GM12873 (cell line): ENCODE results near the gene ANO4.

Experiments used
- TF ChIP-seq, protein P1 (sequence below): IDR thresholded peaks from 2 replicates; pipeline ENCODE4 v1.5.1; 2012; ENCODE audit warnings: low read depth, mild to moderate bottlenecking, moderate library complexity, low read length, control low read depth; ENCODE audit not compliant: insufficient read depth; ENCODE audit errors: missing control alignments

The ANO4 gene

DNA sequence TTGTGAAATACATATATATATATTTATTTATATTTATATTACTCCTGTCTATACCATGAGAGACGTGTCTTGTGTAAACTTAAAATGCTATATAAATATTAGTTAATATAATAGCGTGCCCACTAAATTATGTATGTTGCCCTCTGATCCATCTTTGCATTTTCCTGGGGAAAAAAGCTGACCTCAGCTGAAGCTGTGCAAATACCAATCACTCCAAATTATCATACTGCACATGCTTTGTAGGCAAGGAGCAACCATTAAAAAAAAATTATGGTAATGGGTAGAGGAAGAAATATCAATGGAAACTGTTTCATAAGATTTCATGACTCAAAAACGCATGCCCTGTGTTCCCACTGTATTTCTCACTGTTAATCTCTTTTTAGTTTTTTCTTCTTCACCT lies 179.8 kb downstream of the ANO4 start:
- TF ChIP-seq, protein P1, sequence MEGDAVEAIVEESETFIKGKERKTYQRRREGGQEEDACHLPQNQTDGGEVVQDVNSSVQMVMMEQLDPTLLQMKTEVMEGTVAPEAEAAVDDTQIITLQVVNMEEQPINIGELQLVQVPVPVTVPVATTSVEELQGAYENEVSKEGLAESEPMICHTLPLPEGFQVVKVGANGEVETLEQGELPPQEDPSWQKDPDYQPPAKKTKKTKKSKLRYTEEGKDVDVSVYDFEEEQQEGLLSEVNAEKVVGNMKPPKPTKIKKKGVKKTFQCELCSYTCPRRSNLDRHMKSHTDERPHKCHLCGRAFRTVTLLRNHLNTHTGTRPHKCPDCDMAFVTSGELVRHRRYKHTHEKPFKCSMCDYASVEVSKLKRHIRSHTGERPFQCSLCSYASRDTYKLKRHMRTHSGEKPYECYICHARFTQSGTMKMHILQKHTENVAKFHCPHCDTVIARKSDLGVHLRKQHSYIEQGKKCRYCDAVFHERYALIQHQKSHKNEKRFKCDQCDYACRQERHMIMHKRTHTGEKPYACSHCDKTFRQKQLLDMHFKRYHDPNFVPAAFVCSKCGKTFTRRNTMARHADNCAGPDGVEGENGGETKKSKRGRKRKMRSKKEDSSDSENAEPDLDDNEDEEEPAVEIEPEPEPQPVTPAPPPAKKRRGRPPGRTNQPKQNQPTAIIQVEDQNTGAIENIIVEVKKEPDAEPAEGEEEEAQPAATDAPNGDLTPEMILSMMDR = no peak

GRCh38 chr12:100974747-100975146 lies 180.2 kb downstream of the ANO4 start:
- TF ChIP-seq, protein P1 = no peak

DNA sequence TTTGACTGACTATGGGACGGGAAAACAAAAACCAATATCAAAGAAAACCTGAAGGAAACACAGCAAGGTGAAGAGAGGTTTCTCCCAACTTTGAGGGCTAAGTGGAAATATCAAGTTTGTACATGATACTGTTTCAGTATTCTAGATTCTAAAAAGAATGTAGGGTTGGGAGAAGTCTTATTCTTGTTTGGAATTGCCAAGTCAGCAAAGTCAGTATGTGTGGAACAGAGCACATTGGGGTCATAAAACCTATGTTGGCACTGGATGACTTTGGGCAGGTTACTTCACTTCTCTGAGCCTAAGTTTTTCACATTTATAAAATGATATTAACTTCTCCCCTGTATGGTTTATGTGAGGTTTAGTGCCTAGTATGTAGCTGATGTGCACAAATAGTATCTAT lies 182.2 kb downstream of the ANO4 start:
- TF ChIP-seq, protein P1 = no peak

DNA sequence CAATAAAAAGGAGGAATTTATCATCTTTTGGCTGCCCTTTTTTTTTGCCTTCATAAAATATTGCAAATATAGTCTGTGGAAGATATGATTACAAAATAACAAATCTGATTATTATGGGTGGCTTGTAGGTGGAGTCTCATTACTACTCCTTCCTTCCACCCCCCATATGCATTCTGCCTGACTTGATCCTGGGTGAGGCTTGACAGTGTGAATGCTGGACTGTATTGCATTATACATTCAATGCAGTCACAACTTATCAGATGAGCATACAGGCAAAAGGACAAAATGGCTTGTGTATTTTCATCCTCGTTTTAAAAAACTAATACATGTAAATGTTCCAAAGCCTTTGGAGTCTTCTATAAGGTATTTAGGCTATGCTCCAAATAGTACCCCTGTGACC lies 186.3 kb downstream of the ANO4 start:
- TF ChIP-seq, protein P1 = no peak

DNA sequence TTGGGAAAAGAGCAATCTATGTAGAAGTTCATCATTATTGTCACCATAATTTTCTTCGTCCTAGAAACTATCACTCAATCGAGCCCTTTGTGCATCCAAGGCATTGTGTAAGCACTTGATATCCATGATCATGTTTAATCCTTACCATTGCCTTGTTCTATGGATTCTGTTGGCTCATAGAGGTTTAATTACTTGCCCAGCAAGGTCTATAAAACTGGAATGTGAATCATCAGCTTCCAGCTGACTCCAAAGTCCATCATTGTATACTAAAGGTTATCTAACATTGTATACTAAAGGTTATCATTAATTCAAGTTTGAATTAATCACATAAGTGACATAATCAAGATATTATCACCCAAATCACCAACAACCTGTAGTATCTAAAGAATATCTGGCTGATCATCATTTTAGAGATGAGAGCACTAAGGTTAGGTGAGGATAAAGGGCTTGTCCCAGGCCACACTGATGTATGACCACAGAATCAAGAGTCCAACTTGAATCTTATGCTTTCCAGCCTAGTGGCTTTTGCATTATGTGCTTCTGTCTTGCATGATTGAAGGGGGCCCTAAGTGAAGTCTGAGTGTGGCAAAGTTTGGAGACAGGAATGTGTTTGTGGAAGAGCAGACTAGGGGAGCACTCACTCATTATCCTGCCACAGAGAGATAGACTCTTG lies 188.1 kb downstream of the ANO4 start:
- TF ChIP-seq, protein P1 = no peak

DNA sequence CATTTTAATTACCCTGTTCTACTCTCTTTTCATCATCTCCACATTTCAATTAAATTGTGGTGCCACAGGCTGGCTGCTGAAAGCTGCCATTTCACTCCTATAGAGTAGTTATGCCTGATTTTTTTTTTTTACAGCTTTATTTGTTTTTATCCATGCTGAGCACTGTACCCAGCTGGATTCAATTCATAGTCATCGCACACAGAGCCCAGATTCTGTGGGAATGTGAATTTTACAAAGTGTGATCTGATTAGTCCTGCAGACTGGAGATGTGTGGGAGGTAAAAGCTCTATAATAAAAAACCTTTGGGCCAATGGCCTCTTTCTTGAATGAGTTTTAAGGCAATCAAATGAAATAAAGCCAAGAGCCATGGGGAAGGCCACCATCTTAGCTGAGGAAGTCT lies 190.2 kb downstream of the ANO4 start:
- TF ChIP-seq, protein P1 = no peak

DNA sequence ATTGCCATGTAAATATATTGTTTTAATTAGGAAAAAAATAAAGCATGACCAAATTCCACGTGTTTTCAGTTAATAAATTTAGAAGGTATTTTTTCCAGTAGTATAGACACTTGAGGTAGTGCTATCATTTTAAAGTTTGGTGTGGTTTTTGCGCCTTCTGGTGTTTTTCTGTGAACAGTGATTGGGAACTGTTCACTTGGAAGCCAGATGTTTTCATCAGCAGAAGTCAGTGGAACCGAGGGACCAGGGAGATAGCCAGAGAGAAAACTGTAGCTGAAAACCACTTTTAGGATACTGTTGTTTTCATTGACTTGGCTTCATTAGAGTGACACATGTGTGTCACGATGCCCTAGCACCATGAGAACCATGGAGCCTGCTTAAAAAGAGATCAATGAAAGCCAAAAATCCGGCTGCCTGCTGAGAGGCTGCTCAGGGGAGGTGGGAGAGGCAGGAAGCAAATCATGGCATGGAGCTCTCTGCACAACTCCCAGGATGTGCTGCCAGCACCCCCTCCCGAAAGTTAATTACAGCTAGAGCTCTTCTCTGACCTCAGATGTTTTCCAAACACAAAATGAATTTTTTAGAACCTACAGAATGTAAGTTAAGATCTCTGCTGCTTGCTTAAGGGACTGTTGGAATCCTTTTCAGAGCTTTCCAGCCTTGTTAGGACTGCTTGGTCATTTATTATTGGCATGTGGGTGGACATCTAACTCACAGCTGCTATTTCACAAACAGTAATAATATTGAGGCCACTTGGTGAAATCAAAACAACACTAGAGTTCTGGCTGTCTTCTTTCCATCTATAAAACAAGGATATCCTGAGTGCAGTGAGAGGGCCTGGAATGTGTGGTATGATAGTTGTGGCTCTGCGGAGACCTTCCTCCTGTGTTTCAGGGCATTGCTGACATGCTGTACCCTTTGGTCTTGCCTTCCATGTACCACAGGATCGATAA lies 192.3 kb downstream of the ANO4 start:
- TF ChIP-seq, protein P1 = no peak
